Activated CD4-positive, alpha-beta memory T cell treated with anti-CD3 and anti-CD28 coated beads for 36 hours (primary cell): ENCODE results near the gene PARD3B. TPM values are rescaled to one million over a fixed set of nuclear protein-coding genes. Genes with fewer than 3 reads are reported as not detected.

Source experiments
- CTCF ChIA-PET: fragments of 350-600 bp; sonication (Branson Sonifier 250); formaldehyde crosslinking; loops from one replicate; lab custom pipeline; 2021; ENCODE audit warnings: antibody characterized with exemption, inconsistent platforms; lab: Charles Lee
- POLR2A ChIA-PET: fragments of 350-600 bp; sonication (Branson Sonifier 250); formaldehyde crosslinking; loops from one replicate; lab custom pipeline; 2021; ENCODE audit warnings: antibody characterized with exemption; lab: Charles Lee
- DNase-seq: peaks from one replicate; pipeline ENCODE4 v3.0.0-alpha.2; 2020
- H3K27ac Mint-ChIP-seq: one replicate; pipeline ENCODE4 v1.8.0; 2021; ENCODE audit warnings: mixed read lengths
- H3K27me3 Mint-ChIP-seq: one replicate; pipeline ENCODE4 v1.8.0; 2021; ENCODE audit warnings: mixed read lengths
- H3K36me3 Mint-ChIP-seq: one replicate; pipeline ENCODE4 v1.8.0; 2021; ENCODE audit warnings: mixed read lengths
- H3K4me1 Mint-ChIP-seq: one replicate; pipeline ENCODE4 v1.8.0; 2021; ENCODE audit warnings: low read depth, mixed read lengths
- H3K4me3 Mint-ChIP-seq: one replicate; pipeline ENCODE4 v1.8.0; 2021; ENCODE audit warnings: mild to moderate bottlenecking, mixed read lengths
- H3K9me3 Mint-ChIP-seq: one replicate; pipeline ENCODE4 v1.8.0; 2021; ENCODE audit warnings: mixed read lengths
- intact Hi-C: fragments of 100-400 bp; cut with micrococcal nuclease; formaldehyde crosslinking; loops from one replicate; pipeline ENCODE4 v1.15.1; 2023
- total RNA-seq, 2 experiments: library from RNA; stranded (reverse); gene quantifications; one replicate each; pipeline ENCODE4 v1.2.3, GENCODE V29; 2021

The PARD3B gene
- total RNA-seq, 2 experiments from 2014 or later = 0.07 to 0.70 TPM

DNA sequence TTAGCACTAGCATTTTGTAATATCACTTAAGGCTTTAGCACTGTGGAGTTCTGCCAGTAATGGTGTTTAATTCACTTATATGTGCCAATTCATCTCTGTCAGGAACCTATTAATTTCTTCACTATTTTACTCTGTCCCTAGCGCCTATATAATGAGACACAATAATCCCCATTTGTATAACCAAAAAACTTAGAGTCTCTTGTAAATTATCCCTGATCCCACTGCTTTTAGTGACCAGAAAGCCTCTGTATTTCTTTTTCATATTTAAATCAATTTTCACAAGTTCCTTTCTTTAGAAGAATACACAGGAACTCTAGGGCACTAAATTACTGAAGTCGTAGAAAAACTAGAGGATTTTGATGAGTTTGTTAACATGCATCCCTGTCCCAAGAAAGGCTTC, 894.3 kb downstream of the PARD3B start:
- Mint-ChIP-seq H3K27ac (no peak overlapping the region), H3K27me3 (no peaks in the 10 kb centered on the region), H3K36me3 (no peaks in the 10 kb centered on the region), H3K4me3 (no peak overlapping the region), H3K4me1 (no peaks in the 10 kb centered on the region), H3K9me3 (no peaks in the 10 kb centered on the region)
- intact Hi-C loops = no loop called here
- CTCF ChIA-PET = no interaction called here
- POLR2A ChIA-PET = no interaction called here
- no peak for DNase-seq

DNA sequence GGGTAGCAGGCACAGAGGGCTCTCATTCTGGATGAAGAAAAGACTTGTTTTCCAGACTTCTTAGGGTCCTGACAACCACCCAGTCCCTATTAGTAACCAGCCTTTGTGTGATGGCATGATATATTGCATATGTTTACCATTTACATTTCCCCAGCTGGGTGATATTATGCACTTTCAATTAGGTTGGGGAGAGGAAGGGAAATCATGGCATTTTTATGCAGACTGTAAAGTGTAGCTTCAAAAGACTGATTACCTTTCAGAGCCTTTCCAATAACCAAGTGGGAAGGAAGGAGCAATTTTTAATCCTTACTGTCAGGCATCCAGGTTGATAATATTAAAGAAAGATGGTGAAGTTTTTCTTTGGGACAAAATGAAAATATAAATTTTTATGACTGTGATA, 896.2 kb downstream of the PARD3B start:
- DNase-seq = no peak
- H3K27ac Mint-ChIP-seq = no peak overlapping the region
- intact Hi-C loops = no loop called here
- CTCF ChIA-PET = no interaction called here
- no peaks in the 10 kb centered on the region for H3K4me1 Mint-ChIP-seq
- H3K27me3 Mint-ChIP-seq = no peaks in the 10 kb centered on the region
- no peak overlapping the region for H3K4me3 Mint-ChIP-seq
- POLR2A ChIA-PET = no interaction called here
- no peaks in the 10 kb centered on the region for H3K9me3 Mint-ChIP-seq
- H3K36me3 Mint-ChIP-seq = no peaks in the 10 kb centered on the region

- H3K27me3 Mint-ChIP-seq = no peaks in the 10 kb centered on the region
- H3K4me3 Mint-ChIP-seq = no peak overlapping the region
- ChIA-PET POLR2A (no interaction called here), CTCF (no interaction called here)
- intact Hi-C loops = no loop called here
- no peaks in the 10 kb centered on the region for H3K4me1 Mint-ChIP-seq
- H3K9me3 Mint-ChIP-seq = no peaks in the 10 kb centered on the region
- no peak overlapping the region for H3K27ac Mint-ChIP-seq
- no peak for DNase-seq
- H3K36me3 Mint-ChIP-seq = no peaks in the 10 kb centered on the region
These were observed 902.9 kb downstream of the PARD3B start for GRCh38 chr2:205448189-205448588.

- CTCF ChIA-PET = interaction anchor here (1.5 kb wide), 1 partner anchor 224 kb away, joined by 4 read pairs; no protein-coding TSS in a partner anchor
- no peaks in the 10 kb centered on the region for H3K4me1 Mint-ChIP-seq
- DNase-seq = no peak
- H3K36me3 Mint-ChIP-seq = no peaks in the 10 kb centered on the region
- H3K27ac Mint-ChIP-seq = no peak overlapping the region
- H3K27me3 Mint-ChIP-seq = no peaks in the 10 kb centered on the region
- H3K9me3 Mint-ChIP-seq = no peaks in the 10 kb centered on the region
- no peak overlapping the region for H3K4me3 Mint-ChIP-seq
- intact Hi-C loops = no loop called here
- POLR2A ChIA-PET = no interaction called here
These were observed 906.7 kb downstream of the PARD3B start for GRCh38 chr2:205451901-205452512.

- H3K27me3 Mint-ChIP-seq = no peaks in the 10 kb centered on the region
- CTCF ChIA-PET = no interaction called here
- H3K4me3 Mint-ChIP-seq = no peak overlapping the region
- H3K4me1 Mint-ChIP-seq = no peaks in the 10 kb centered on the region
- POLR2A ChIA-PET = interaction anchor here (0.6 kb wide), 1 partner anchor 225 kb away, joined by 3 read pairs; no protein-coding TSS in a partner anchor
- no peak for DNase-seq
- no peaks in the 10 kb centered on the region for H3K9me3 Mint-ChIP-seq
- intact Hi-C loops = no loop called here
- H3K27ac Mint-ChIP-seq = no peak overlapping the region
- H3K36me3 Mint-ChIP-seq = no peaks in the 10 kb centered on the region
These were observed 907.9 kb downstream of the PARD3B start for GRCh38 chr2:205453202-205453601.

DNA sequence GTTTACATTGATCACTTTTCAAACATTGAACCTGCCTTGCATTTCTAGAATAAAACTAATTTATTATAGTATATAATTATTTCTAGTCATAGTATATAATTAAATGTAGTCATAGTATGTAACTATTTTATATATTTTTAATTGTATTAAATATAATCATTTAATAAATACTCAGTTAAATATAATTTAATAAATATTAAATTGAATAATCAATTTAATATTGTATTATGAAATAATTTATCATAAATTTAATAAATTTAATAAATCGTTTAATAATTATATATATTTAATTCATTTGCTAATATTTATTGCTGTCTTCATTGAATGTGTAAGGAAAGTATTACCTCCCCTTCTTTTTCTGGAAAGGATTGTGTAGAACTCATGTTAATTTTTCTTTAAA, 911.4 kb downstream of the PARD3B start:
- H3K27me3 Mint-ChIP-seq = peaks cover 11% of the 10 kb centered on the region

GRCh38 chr2:205460217-205460616, 914.9 kb downstream of the PARD3B start:
- intact Hi-C loops = no loop called here
- no peaks in the 10 kb centered on the region for H3K36me3 Mint-ChIP-seq
- H3K4me1 Mint-ChIP-seq = peaks cover 6% of the 10 kb centered on the region
- H3K27me3 Mint-ChIP-seq = peaks cover 14% of the 10 kb centered on the region
- no peak for DNase-seq
- CTCF ChIA-PET = no interaction called here
- H3K9me3 Mint-ChIP-seq = no peaks in the 10 kb centered on the region
- no peak overlapping the region for H3K4me3 Mint-ChIP-seq
- POLR2A ChIA-PET = no interaction called here
- no peak overlapping the region for H3K27ac Mint-ChIP-seq

More for the DNA sequence above, 911.4 kb downstream of the PARD3B start:
- intact Hi-C loops = no loop called here
- H3K36me3 Mint-ChIP-seq = no peaks in the 10 kb centered on the region
- H3K27ac Mint-ChIP-seq = no peak overlapping the region
- ChIA-PET POLR2A (no interaction called here), CTCF (no interaction called here)
- peaks cover 5% of the 10 kb centered on the region for H3K4me1 Mint-ChIP-seq
- H3K4me3 Mint-ChIP-seq = no peak overlapping the region
- no peaks in the 10 kb centered on the region for H3K9me3 Mint-ChIP-seq
- no peak for DNase-seq

- DNase-seq = no peak
- Mint-ChIP-seq H3K36me3 (no peaks in the 10 kb centered on the region), H3K4me1 (peaks cover 6% of the 10 kb centered on the region), H3K27me3 (peaks cover 14% of the 10 kb centered on the region), H3K9me3 (no peaks in the 10 kb centered on the region), H3K27ac (no peak overlapping the region), H3K4me3 (no peak overlapping the region)
- POLR2A ChIA-PET = no interaction called here
- CTCF ChIA-PET = no interaction called here
- intact Hi-C loops = no loop called here
These were observed 915.9 kb downstream of the PARD3B start for GRCh38 chr2:205461169-205461568.

DNA sequence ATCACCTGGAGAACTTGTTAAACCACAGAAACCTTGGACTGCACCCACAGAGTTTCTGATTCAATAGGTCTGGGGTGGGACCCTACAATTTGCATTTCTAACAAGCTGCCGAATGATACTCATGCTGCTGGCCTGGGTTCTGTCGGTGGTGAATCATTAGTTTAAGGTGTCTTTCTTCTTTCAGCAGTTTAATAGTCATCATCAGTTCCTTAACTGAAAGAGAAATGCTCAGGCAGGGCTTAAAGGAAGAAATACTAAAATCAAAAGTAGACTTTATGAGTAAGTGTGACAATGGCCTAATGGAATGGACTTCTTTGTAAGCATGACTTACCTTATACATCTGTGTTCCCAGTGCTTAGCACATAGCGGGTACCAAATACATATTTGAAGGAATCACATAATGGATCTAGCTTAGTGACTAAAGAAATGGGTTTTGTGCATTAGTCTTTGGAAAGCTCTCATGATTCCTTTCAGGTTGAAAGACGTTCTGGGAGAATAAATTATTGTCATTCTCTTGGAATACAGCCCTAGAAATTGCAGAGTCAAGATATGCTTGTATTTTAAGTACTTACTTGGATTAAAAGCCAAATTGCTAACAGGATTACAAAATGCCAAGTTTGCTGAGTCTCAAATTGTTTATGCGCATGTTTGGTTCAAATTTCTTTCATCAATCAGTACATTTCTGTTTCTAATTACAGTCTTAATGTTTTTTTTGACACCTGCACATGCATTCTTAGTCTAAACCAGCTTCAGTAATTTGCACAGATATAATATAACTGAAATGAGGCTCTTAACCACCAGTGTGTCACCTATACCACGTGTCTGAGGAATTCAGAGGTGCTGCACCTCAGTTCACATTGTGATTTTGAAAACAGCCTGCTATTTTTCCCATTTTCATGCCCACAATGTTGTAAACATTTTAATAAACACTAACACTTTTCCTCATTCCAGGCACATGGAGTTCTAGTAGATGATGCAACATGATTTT, 916.7 kb downstream of the PARD3B start:
- H3K27me3 Mint-ChIP-seq = peaks cover 14% of the 10 kb centered on the region
- no peak overlapping the region for H3K27ac Mint-ChIP-seq
- no peaks in the 10 kb centered on the region for H3K36me3 Mint-ChIP-seq
- H3K4me3 Mint-ChIP-seq = no peak overlapping the region
- H3K9me3 Mint-ChIP-seq = no peaks in the 10 kb centered on the region
- H3K4me1 Mint-ChIP-seq = peaks cover 6% of the 10 kb centered on the region
- intact Hi-C loops = no loop called here
- ChIA-PET POLR2A (no interaction called here), CTCF (no interaction called here)
- DNase-seq = peak; percentile 10

DNA sequence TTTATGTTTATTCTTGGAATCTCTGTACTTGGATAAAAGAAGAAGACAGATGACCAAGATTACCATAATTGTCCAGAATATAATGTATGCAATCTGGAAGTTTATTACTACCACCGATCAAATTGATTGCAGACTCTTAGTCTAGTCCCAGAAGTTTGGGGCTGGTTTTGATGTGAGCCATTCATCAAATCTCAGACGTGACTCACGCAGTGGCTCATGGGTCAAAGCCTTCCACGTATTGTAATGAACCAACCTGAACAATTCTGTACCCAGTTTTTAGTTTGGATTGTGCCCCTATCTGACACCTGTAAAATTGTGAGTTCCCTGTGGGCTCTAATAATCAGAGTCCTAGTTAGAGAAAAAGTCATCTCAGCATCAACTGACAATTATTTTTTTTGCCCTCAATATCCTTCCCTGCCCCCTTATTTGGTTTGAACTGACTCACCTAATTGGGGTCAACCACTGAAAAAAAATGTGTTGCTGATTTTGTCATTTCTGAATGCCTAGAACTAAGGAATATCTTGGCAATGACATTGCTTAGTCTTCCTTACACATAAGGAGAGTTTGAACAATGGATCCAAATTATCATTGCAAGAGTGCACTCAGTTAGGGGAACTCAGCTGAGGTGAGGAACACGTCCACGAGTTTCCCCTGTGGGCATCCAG, 917.5 kb downstream of the PARD3B start:
- H3K4me3 Mint-ChIP-seq = no peak overlapping the region
- peaks cover 6% of the 10 kb centered on the region for H3K4me1 Mint-ChIP-seq
- no peak for DNase-seq
- ChIA-PET POLR2A (no interaction called here), CTCF (interaction anchor here (0.7 kb wide), 1 partner anchor 11 kb away, joined by 3 read pairs; no protein-coding TSS in a partner anchor)
- intact Hi-C loops = no loop called here
- no peak overlapping the region for H3K27ac Mint-ChIP-seq
- H3K36me3 Mint-ChIP-seq = no peaks in the 10 kb centered on the region
- peaks cover 14% of the 10 kb centered on the region for H3K27me3 Mint-ChIP-seq
- H3K9me3 Mint-ChIP-seq = no peaks in the 10 kb centered on the region

- Mint-ChIP-seq H3K4me1 (peaks cover 6% of the 10 kb centered on the region), H3K27ac (no peak overlapping the region), H3K9me3 (no peaks in the 10 kb centered on the region), H3K4me3 (no peak overlapping the region), H3K36me3 (no peaks in the 10 kb centered on the region), H3K27me3 (peaks cover 14% of the 10 kb centered on the region)
- no peak for DNase-seq
- CTCF ChIA-PET = interaction anchor here (0.6 to 0.7 kb wide), 2 partner anchors 11 to 103 kb away, joined by 3 read pairs; no protein-coding TSS in a partner anchor
- POLR2A ChIA-PET = no interaction called here
- intact Hi-C loops = no loop called here
These were observed 918.3 kb downstream of the PARD3B start for GRCh38 chr2:205463466-205464025.

GRCh38 chr2:205464681-205465080, 919.4 kb downstream of the PARD3B start:
- intact Hi-C loops = no loop called here
- Mint-ChIP-seq H3K4me1 (peaks cover 6% of the 10 kb centered on the region), H3K4me3 (no peak overlapping the region), H3K27ac (no peak overlapping the region), H3K9me3 (no peaks in the 10 kb centered on the region), H3K36me3 (no peaks in the 10 kb centered on the region), H3K27me3 (peaks cover 11% of the 10 kb centered on the region)
- no peak for DNase-seq
- CTCF ChIA-PET = no interaction called here
- POLR2A ChIA-PET = no interaction called here
